ENCODE measurements around the gene HOXD10.

HOXD10 gene

DNA sequence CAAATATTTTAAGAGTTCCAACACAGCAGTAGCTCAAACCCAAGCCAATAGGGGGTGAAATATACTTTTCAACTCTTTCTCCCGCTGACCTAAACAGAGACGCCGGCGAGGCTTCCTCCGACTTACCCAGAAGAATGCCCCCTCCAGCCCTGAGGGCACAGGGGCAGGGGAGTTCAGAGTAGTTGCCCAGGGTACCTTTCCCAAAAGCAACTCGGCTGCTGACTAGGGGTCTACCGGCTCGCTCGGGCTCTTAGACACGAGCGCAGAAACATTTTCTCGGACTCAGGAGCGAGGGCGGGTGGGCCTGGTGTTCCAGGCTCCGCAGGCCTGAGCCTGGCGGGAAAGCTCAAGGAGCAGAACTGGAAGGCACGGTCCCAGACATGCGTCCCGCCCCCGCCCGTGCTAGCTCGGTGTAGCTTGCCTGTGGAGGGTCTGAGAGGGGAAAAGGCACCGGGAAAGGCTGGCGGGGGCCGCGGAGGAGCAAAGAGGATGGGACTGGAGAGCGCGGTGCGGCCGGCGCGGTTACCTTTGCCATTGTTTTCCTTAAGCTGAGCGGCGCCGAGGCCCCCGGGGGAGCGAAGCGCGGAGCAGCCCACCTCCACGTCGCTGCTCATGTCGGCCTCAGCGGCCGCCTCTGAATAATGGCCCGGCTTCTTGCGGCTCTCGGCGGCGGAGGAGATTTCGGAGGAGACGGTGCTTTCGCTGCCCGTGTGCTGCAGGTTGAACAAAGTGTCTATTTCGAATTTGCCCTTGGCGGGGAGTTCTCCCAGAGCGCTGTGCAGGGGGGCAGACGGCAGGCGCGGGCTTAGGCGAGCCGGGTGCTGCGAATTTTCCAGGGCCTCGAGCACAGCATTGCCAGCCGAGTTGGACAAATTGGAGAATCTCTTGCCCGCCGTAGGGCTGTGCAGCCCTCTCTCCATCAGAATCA, 33.5 kb upstream of the HOXD10 start:
- DNase-seq (ENCODE audit: low read depth), result no peak

DNA sequence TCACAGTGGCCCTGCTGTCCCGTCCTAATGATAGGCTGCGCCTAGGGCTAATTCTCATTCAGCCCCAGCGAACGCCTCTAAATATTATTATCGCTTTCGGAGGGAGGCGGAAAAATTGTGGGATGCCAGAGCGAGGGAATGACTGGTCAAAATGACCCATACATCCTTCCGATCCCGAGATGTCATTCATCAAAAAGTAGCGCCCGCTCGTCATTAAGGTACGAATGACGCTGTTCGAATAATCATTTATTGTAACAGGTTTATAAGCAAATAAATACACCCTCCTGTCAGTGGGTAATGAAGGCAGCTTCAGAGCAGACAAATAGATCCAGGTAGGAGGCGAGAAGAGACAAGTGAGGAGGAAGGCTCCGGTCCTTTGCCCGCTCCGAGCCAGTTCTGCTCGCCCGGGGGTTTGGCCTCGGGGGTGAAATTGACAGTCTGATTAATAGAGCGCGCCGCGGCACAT, 32.7 kb upstream of the HOXD10 start, which contains the start of gene EVX2:
Gene EVX2, minus strand, starts transcription at position 167 of the 466 bp plus-strand sequence. CDS start 186 bp downstream, outside the sequence.
- DNase-seq (ENCODE audit: low read depth), result no peak

GRCh38 chr2:176084611-176085119, 31.9 kb upstream of the HOXD10 start:
- no peak for DNase-seq (ENCODE audit: low read depth)

DNA sequence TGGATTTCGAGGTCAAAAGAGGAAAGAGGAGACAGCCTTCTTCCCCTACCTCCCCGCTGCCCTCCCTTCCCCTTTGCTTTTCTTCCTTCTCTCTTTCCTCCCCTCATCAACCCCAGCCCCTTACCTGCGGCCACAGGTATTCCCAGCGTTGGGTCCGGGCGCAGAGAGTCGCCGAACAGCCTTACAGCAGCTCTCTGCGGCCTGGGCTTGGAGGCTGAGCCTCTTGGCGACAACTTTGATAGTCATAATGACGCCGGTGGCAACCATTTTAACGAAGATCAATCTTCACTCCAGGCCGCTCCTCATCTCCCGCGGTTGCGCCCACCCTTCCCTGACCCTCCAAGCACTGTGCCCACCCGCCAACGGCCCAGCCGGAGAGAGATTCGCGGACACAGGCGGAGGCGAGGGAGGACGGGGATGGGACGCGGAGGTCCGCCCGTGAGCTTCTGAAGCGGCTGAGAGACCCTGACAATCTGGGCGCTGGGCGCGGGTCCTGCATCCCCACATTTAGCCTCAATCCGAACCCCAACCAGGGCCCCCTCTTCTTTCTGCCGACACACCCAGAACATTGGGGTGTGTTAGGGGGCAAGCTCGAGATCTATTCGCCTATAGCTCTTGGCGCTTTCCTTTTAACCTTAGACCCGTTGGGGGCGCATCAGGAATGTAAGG, 31.3 kb upstream of the HOXD10 start:
- no peak for DNase-seq (ENCODE audit: low read depth)

DNA sequence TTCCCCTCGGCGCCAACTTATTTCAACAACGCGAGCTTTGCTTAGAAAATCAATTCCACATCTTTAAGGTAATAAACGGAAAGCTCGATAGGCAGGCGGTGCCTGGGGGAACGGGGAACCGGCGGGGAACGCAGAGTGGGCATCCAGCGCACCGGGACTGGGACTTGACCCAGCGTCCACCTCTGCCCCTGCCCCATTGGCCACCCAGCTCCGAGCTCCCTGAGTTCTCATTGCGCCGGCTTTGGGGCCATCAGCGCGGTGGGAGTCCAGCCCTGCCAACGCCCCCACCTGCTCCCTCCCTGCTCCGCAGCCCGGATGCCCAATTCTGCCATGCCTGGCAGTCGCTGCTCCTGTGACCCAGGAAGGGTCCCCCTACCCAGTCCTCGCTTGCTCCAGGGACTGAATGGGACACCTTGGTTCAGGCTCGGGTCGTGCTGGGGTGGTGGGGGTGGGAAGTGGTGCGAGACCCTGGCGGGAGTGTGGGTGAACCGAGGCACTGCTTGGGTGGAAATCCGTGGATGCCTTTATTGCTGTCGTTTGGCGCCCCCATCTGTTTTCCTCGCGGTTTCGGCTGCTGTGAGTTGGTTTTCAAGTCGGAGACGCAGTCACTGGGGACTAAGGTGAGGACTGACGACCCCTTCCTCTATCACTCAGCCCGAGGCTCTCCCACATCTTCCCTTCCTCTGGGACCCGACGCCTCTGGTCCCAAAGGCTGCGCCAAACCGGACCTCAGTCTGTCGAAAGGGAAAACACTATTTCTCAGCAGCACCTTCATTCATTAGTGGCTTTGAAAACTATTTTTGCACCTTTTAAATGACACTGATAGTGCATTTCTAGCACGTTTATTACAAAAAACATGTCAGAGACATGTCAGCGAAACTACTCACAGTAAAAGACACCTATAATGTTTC, 30.5 kb upstream of the HOXD10 start:
- no peak for DNase-seq (ENCODE audit: low read depth)

DNA sequence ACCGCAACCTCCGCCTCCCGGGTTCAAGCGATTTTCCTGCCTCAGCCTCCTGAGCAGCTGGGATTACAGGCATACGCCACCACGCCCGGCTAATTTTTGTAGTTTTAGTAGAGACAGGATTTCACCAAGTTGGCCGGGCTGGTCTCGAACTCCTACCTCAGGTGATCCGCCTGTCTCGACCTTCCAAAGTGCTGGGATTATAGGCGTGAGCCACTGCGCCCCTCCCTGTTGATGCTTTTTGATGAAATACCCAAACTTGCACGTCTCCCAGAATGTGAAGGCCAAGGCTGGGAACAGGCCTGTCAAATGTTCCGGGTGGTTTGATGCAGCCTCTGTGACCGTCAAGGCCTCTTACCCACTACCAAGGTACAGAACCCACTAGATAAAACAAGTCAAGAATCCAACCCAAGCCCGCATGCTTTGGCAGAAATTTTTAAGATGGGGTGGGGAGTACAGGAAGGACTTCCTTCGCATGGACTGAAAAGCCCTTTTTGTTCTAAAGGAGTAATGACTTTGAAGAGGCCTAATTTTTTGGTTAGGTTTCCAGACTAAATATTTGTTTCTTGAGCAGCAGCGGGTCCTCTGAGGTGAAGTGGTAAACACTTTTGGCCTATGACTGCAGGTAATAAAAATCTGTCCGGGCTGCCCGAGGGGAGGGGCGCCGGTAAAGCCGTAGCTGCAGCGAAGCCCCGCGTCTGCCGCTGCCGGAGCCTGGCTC, 29.1 kb upstream of the HOXD10 start:
- DNase-seq (ENCODE audit: low read depth), result no peak

- no peak for DNase-seq (ENCODE audit: low read depth)
Measured at GRCh38 chr2:176088048-176088936, 28.3 kb upstream of the HOXD10 start.

GRCh38 chr2:176088937-176089842, 27.4 kb upstream of the HOXD10 start:
- DNase-seq (ENCODE audit: low read depth), result no peak

DNA sequence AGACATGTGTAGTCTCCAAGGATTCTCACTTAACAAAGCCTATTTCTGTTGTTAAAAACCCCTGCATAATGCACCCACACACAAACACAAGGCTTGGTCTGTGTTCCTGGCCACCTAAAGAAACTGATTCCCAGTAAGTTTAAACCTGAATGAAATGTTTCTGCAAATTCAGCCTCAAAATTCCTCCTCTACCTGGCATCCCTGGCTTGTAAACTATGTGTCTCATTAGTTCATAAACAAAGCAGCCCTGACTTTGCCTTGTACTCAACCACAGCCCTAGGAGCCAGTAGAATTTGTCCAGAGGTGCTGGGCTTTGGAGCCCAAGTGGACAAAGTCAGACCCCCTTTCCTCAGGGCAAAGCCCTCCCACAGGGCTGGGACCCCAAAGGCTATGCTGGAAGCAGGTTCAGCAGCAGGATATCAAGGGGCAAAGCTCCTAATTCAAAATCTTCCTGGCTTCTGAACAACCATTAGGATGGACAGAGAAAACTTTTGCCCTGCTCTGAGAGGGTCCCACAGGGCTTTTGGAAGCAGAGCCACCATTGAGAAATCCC, 26.7 kb upstream of the HOXD10 start:
- DNase-seq (ENCODE audit: low read depth), result no peak

DNA sequence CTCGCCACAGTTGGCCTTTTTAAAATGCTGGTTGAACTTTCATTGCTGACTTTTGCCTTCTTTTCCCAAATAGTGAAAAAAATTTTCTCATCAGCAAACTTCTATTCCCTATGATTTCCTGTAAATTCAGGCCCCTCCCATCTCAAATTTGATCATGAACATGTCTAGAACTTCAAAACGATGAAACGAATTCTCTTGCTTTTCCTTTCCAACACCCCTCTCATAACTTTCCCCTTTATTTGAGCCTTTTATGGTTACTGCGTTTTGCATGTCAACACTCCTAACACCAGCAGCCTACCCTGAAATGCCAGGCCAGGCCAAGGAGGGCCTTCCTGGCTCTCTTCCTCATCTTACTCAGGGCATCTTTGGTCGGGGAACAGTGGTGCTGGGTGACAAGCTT, 25.7 kb upstream of the HOXD10 start:
- no peak for DNase-seq (ENCODE audit: low read depth)

DNA sequence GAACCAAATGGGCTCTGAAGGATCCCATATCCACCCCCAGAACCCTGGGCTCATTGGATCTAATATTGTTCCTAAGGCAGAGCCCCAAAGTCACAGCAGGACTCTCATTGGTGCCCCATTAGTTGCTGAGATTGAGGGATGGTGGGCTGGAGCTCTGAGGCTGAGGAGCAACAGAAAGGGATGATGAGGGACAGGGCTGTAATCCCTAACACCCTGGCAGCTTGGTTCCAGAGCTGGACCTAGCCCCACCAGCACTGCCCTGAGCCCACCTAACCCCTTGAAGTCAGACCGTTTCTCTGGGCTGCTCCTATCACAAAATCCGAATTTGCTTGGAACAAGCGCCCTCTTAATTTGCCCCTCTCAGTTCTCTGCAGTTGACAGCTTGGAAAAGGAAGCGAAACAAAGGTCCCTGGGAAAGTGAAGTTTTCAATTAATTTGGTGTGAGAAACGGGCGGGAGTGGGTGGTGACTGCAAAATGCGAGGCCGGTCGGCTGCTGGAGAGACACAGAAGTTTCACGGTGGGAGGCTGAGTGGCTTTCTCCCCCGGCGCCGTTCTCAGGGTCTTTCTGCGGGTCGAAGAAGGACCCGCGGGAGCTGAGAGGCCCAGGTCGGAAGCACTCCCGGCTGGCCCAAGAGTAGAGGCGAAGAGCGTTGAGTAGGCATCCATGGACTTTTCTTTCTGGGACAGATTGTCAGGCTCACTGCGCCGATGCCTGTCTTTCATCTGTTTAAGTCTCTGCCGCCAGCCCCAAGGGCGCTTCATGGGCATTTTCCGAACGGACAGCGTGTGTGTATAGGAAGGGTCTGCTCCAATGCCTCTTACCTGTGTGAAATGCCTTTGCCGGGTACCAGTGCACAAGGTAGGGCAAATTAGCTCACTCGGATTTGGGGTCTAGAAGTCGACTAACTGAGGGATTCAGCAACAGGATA, 25.0 kb upstream of the HOXD10 start:
- no peak for DNase-seq (ENCODE audit: low read depth)

DNA sequence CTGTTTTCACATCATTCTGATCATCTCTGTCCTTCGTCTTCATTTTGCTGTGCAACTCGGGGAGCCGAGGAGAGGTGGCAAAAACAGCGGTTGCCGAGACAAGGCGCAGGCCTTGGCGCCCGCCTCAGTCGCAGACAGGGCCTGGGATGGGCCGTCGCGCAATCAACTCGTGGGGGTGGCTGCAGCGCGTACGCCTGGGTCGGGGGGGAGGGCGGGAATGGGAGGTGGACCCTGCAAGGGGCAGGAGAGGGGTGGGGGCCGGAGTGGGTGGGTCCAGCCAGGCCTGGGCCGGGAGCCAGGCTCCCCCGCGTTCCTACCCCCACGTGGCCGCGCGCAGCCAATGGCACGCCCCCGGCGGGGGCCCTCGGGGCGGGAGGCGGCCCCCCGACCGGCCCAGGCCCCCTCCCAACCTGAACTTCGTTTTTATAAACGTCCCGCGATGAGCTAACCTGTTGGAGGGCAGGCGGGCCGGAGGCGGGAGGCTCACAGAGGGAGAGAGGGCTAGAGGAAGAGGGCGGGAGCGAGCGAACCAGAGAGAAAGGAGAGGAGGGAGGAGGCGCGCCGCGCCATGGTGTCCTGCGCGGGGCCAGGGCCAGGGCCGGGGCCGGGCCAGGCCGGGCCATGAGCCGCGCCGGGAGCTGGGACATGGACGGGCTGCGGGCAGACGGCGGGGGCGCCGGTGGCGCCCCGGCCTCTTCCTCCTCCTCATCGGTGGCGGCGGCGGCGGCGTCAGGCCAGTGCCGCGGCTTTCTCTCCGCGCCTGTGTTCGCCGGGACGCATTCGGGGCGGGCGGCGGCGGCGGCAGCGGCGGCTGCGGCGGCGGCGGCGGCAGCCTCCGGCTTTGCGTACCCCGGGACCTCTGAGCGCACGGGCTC, 24.1 kb upstream of the HOXD10 start, which contains the start of gene HOXD13:
Gene HOXD13, plus strand, starts transcription at position 452 of the 875 bp plus-strand sequence. Its CDS starts 170 bp downstream, at position 622.
- no peak for DNase-seq (ENCODE audit: low read depth)

- no peak for DNase-seq (ENCODE audit: low read depth)
Measured at GRCh38 chr2:176093145-176093897, 23.3 kb upstream of the HOXD10 start.

DNA sequence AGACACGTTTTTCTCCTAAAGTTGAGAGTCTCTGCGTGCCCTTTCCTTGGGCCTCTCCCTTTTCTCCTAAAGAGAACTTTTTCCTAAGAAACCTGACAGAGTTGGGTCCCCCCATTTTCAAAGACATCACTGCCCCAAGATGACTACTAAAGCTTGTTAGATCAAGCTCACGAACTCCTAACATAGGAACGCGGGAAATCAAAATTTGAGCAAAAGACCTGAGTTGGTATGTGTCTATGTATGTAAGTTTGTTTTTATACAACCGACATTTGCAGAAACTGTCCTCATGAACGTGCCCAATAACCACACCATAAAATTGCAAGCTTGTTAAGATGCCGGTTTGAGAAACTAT, 22.7 kb upstream of the HOXD10 start:
- DNase-seq (ENCODE audit: low read depth), result no peak

- DNase-seq (ENCODE audit: low read depth), result no peak
Measured at GRCh38 chr2:176094349-176094748, 22.2 kb upstream of the HOXD10 start.

DNA sequence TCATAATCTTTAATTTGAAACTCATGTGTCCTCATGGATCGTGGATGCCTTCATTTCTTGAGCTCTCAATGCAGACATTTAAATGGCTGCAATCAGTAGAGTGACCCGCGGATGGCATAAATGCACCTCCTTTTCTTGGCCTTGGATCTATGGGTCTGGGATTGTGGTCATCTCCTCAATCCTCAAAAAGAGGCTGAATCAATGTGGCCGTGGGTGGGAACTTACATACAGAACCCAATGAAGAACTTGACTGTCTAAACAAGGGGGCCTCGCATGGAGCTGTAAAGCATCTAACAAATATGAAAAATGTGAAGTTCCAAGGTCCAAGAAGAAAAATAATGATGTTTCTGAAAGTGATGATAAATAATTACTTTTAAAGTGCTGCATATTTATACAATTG, 21.2 kb upstream of the HOXD10 start:
- DNase-seq (ENCODE audit: low read depth), result no peak
